Measurements from ENCODE around the gene DLGAP3.
A peak's percentile ranks its signal among the peaks of the same experiment; 100 is the strongest.

DLGAP3 gene

DNA sequence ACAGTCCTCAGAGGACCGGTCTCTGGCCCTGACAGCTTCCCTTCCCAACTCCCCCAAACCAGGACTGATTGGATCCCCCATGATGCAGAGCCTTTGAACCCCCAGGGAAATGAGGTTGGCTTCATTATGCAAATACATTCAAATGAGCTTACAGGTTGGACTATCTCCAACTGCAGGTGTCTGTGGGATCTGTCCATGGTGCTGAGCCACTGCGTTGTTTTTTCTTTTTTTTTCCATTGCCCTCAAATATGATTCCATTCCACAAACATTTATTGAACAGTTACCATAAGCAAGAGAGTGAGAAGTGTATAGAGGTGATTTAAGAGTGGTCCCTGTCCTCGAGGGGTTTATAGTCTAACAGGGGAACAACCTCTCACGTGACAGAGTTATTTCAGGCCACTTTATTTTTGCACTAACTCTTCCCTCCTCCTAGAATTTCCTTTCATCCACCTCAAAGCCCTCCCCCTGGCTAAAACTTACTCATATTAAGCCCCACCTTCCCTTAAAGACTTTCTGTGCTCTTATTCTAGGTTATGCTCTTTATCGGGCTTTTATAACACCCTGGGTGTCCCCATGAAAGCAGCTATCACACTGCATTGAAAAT, 21.9 kb downstream of the DLGAP3 start:
- DNase-seq (ENCODE audit: insufficient read length, low spot score) (no peak), FAIRE-seq (no peak)
- TF ChIP-seq POU2F2 (IDR thresholded peaks at IDR 0.05; ENCODE audit: low read depth, low read length) (peak; percentile 40; the same call in 1 of the 2 replicates), POLR2AphosphoS5 (IDR thresholded peaks at IDR 0.05; ENCODE audit: low read depth, low read length) (no peak)

DNA sequence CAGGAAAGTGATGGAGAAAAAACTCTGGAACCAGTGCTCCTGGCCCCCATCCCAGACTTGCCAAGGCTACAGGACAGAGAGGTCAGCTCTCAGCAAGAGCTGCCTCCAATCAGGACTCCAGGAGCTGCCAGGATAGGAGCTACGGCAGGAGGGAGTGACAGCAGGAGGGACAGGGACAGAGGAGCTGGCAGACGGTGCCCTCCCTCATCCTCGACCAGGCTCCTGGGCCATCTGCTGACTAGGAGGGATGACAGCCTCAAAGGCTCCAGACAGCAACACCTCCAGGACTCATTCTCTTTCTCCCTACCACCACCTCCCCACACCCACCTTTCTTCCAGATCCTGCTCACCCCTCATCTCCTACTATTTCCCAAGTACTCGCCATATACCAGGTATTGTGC, 22.7 kb downstream of the DLGAP3 start:
- no peak for FAIRE-seq
- DNase-seq (ENCODE audit: insufficient read length, low spot score), result no peak
- TF ChIP-seq SPI1 (IDR thresholded peaks at IDR 0.05; ENCODE audit: low read depth, low read length) (no peak), PAX5 (IDR thresholded peaks at IDR 0.05; ENCODE audit: insufficient read depth, low read length, severe bottlenecking) (no peak), POLR2AphosphoS5 (IDR thresholded peaks at IDR 0.05; ENCODE audit: low read depth, low read length) (no peak), TAF1 (IDR thresholded peaks at IDR 0.05; ENCODE audit: low read depth, low read length) (no peak), POU2F2 (IDR thresholded peaks at IDR 0.05; ENCODE audit: low read depth, low read length) (no peak), POLR2A (IDR thresholded peaks at IDR 0.05; ENCODE audit: low read depth, low read length) (no peak)

DNA sequence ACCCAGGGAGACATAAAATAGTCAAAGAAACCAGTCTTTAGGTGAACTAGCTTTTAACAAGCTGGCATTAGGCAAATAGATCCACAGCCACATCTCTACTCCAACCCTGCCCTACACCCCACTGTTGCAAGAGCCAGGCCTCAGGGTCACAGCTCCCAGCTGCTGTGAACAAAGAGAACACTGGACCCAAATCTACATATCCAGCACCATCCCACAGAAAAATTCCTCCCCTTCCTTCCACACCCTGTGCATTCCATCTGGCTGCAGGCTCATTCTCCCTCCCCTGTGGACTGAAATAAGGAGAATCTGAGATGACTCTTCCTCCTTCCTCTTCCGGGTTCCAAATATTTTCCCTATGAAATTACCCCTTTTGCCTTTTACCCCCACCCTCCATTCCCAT, 23.2 kb downstream of the DLGAP3 start:
- no peak for DNase-seq (ENCODE audit: insufficient read length, low spot score)
- TF ChIP-seq POLR2A (IDR thresholded peaks at IDR 0.05; ENCODE audit: low read depth, low read length) (no peak), POU2F2 (IDR thresholded peaks at IDR 0.05; ENCODE audit: low read depth, low read length) (no peak), TAF1 (IDR thresholded peaks at IDR 0.05; ENCODE audit: low read depth, low read length) (no peak), PAX5 (IDR thresholded peaks at IDR 0.05; ENCODE audit: insufficient read depth, low read length, severe bottlenecking) (no peak), SPI1 (IDR thresholded peaks at IDR 0.05; ENCODE audit: low read depth, low read length) (no peak), POLR2AphosphoS5 (IDR thresholded peaks at IDR 0.05; ENCODE audit: low read depth, low read length) (no peak)
- no peak for FAIRE-seq

DNA sequence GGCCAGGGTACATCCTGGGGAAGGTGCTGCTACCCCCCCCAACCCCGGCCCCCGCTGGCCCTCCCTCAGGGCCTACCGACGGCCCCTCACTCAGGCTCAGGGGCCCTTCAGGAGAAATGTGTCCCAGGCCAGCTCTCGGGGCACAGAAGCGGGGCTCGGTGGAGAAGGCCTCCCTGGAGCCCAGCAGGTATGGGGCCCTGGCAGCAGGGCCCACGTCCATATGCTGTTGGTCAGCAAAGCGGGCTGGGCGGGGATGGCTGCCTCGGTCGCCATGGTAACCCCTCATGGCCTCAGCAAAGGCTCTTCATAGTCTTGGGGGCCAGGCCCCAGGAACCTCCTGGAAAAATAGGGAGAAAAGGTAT, 24.4 kb downstream of the DLGAP3 start:
- FAIRE-seq, result no peak
- TF ChIP-seq POLR2AphosphoS5 (IDR thresholded peaks at IDR 0.05; ENCODE audit: low read depth, low read length), result no peak
- TF ChIP-seq TAF1 (IDR thresholded peaks at IDR 0.05; ENCODE audit: low read depth, low read length), result no peak
- TF ChIP-seq SPI1 (IDR thresholded peaks at IDR 0.05; ENCODE audit: low read depth, low read length), result no peak
- no peak for TF ChIP-seq PAX5 (IDR thresholded peaks at IDR 0.05; ENCODE audit: insufficient read depth, low read length, severe bottlenecking)
- TF ChIP-seq POLR2A (IDR thresholded peaks at IDR 0.05; ENCODE audit: low read depth, low read length), result no peak
- no peak for TF ChIP-seq POU2F2 (IDR thresholded peaks at IDR 0.05; ENCODE audit: low read depth, low read length)
- DNase-seq (ENCODE audit: insufficient read length, low spot score), result no peak

DNA sequence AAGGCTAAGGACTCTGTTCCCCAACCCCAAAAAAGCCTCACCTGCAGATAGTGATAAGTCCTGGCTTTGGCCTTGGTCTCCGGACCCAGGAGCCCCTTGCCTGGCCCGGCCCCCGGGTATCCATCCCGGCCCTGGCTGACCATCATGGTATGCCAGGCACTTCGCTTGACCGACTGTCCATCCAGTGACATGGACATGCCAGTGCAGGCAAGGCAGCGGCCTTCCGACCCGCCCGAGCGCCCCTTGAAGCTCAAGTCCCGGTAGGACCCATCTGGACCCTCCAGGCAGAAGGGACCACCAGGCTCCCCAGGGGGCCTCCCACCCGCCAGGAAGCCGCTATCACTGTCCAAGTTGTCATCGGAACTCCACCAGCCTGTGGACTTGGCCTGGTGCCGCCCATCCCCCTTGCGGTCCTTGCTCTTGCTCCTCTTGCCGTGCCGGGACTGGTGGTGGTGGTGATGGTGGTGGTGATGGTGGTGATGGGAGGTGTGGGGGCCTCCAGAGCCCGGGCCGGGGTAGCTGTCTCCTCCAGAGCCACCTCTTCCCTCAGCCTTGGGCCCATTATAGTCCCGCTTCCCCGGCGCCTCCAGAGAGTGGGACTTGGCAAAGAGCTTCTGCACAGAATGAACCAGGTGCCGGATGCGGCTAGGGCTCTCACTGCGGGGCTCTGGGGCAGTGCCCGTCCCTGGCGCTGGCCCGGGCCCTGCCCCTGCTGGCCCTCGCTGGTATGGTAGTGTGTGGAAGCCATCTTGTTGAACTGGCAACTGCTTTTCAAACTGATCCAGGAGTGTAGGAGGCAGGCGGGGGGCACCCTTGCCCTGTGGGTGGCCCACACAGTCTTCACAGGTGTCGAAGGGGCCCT, 25.0 kb downstream of the DLGAP3 start:
- TF ChIP-seq POU2F2 (IDR thresholded peaks at IDR 0.05; ENCODE audit: low read depth, low read length), result no peak
- TF ChIP-seq SPI1 (IDR thresholded peaks at IDR 0.05; ENCODE audit: low read depth, low read length), result no peak
- TF ChIP-seq POLR2AphosphoS5 (IDR thresholded peaks at IDR 0.05; ENCODE audit: low read depth, low read length), result no peak
- no peak for TF ChIP-seq PAX5 (IDR thresholded peaks at IDR 0.05; ENCODE audit: insufficient read depth, low read length, severe bottlenecking)
- TF ChIP-seq TAF1 (IDR thresholded peaks at IDR 0.05; ENCODE audit: low read depth, low read length), result no peak
- TF ChIP-seq POLR2A (IDR thresholded peaks at IDR 0.05; ENCODE audit: low read depth, low read length), result no peak
- DNase-seq (ENCODE audit: insufficient read length, low spot score), result no peak
- no peak for FAIRE-seq

DNA sequence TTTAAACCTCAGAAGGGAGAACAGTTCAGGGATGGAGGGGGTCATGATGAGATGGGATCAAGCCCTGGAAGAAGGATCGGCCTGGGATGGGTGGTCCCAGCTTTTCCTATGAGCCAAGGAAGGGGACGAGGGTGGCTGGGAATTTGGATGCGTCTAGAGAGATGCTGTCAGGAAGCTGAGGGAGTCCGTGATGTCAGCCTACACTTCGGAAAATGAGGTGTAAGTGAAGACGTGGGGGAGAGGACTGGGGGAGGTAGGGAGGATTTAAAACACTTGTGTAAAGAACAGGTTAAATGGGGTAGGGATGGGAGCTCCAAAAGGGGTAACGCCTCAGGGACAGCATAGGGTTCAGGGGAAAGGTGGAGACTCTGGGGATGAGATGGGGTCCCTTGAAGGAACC, 27.5 kb downstream of the DLGAP3 start:
- FAIRE-seq (no peak), DNase-seq (ENCODE audit: insufficient read length, low spot score) (no peak)
- no peak for TF ChIP-seq POU2F2 (IDR thresholded peaks at IDR 0.05; ENCODE audit: low read depth, low read length)
- no peak for TF ChIP-seq POLR2A (IDR thresholded peaks at IDR 0.05; ENCODE audit: low read depth, low read length)
- TF ChIP-seq PAX5 (IDR thresholded peaks at IDR 0.05; ENCODE audit: insufficient read depth, low read length, severe bottlenecking), result no peak
- no peak for TF ChIP-seq TAF1 (IDR thresholded peaks at IDR 0.05; ENCODE audit: low read depth, low read length)
- TF ChIP-seq POLR2AphosphoS5 (IDR thresholded peaks at IDR 0.05; ENCODE audit: low read depth, low read length), result no peak
- no peak for TF ChIP-seq SPI1 (IDR thresholded peaks at IDR 0.05; ENCODE audit: low read depth, low read length)

DNA sequence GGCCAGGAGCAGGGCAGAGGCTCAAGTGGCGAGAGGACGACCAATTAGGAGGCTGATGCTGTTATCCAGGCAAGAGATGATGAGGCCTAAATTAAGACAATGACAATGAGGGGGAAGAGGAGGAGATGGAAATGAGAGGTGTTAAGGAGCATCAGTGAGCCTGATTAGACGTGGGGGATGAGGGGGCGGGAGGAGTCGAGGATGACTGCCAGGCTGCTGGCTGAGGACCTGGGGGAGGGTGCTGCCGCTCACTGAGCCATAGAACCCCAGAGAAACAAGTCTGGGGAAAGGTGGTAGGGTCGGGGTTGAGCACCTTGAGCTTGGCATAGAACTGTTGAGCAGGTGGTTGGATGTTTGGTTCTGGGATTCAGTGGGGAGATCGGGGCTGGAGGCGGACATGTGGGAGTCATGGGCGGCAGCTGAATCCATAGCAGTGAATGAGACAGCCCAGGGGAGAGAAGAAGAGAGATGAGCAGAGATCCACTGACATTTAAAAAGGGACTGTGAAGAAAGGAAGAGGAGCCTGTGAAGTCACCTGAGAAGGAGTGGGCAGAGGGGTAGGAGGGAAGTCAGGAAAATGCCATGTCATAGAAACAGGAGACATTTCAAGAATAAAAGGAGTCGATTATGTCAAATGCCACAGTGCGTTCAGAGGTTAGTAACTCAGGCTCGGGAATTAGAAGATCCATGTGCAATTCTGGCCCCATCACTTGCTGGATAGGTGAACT, 28.5 kb downstream of the DLGAP3 start:
- DNase-seq (ENCODE audit: insufficient read length, low spot score) (no peak), FAIRE-seq (no peak)
- TF ChIP-seq POU2F2 (IDR thresholded peaks at IDR 0.05; ENCODE audit: low read depth, low read length) (no peak), PAX5 (IDR thresholded peaks at IDR 0.05; ENCODE audit: insufficient read depth, low read length, severe bottlenecking) (no peak), POLR2A (IDR thresholded peaks at IDR 0.05; ENCODE audit: low read depth, low read length) (no peak)

DNA sequence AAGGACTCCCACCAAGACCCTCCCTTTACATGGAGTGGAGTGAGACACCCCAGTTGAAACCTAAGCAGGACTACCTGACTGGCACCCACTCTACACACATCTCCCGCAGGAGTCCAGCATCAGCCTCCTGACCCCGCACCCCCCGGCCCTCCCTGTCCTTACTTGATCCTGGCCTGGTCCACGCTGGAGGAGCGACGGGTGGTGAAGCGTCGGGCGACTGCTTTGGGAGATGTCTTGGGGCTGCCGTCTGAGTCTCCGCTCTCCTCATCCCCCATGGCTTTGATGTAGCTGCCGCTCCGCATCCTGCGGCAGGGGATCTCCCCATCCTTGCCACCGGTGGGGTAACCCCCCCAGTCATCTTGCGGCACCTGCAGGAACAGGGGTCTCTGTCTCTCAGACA, 29.5 kb downstream of the DLGAP3 start:
- FAIRE-seq, result no peak
- TF ChIP-seq POU2F2 (IDR thresholded peaks at IDR 0.05; ENCODE audit: low read depth, low read length) (no peak), POLR2AphosphoS5 (IDR thresholded peaks at IDR 0.05; ENCODE audit: low read depth, low read length) (no peak), PAX5 (IDR thresholded peaks at IDR 0.05; ENCODE audit: insufficient read depth, low read length, severe bottlenecking) (no peak)
- no peak for DNase-seq (ENCODE audit: insufficient read length, low spot score)

DNA sequence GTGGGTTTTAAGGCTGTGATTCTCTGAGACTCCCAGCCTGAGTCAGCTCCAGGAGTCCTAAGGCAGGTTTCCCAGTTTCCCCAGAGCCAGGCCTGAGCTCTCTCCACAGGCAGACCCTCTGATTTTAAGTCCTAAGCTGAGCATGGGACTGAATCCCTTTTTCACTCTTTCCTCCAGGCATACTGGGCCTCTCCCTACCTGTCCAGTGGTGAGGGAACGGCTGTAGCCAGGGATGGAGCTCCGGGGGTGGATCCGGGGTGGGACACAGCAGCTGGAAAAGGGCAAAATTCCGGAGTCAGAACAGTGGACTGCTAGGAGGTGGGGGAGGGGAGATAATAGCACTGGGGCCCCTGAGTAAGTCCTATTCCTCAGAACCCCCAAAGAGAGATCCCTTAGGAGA, 30.0 kb downstream of the DLGAP3 start:
- DNase-seq (ENCODE audit: insufficient read length, low spot score) (no peak), FAIRE-seq (no peak)
- TF ChIP-seq SPI1 (IDR thresholded peaks at IDR 0.05; ENCODE audit: low read depth, low read length), result no peak
- TF ChIP-seq TAF1 (IDR thresholded peaks at IDR 0.05; ENCODE audit: low read depth, low read length), result no peak
- TF ChIP-seq POU2F2 (IDR thresholded peaks at IDR 0.05; ENCODE audit: low read depth, low read length), result no peak
- TF ChIP-seq POLR2AphosphoS5 (IDR thresholded peaks at IDR 0.05; ENCODE audit: low read depth, low read length), result no peak
